GM04503 (cell line): ENCODE data around the gene CERT1.

Experiments
- DNase-seq: peaks from one replicate; pipeline ENCODE4 v3.0.0-alpha.2; 2012; ENCODE audit warnings: low read depth

CERT1 gene

DNA sequence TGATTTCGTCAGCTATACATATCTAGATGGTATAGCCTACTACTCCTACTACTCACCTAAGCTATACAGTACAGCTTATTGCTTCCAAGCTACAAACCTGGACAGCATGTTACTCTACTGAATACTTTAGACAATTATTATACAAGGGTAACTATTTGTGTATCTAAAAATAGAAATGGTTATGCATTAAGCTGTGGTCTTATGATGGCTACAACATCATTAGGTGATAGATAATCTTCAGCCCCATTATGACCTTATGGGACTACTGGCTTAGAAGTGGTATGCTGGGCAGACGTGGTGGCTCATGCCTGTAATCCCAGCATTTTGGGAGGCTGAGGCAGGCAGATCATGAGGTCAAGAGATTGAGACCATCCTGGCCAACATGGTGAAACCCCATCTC lies 40.2 kb downstream of the CERT1 start:
- no peak for DNase-seq

DNA sequence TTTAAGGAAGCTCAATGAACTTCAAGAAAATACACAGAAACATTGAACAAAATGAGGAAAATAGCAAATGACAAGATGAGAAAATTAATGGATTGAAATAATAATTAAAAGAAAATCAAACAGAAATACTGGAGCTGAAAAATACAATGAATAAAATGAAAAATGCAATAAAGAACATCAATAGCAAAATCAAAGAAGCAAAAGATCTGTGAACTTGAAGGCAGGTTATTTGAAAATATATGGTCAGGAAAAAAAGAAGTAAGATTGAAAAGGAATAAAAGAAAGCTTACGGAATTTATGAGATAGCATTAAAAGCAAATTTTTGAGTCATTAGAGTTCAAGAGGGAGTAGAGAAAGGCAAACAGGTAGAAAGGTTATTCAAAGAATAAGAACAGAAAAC lies 42.4 kb downstream of the CERT1 start:
- DNase-seq, result no peak

DNA sequence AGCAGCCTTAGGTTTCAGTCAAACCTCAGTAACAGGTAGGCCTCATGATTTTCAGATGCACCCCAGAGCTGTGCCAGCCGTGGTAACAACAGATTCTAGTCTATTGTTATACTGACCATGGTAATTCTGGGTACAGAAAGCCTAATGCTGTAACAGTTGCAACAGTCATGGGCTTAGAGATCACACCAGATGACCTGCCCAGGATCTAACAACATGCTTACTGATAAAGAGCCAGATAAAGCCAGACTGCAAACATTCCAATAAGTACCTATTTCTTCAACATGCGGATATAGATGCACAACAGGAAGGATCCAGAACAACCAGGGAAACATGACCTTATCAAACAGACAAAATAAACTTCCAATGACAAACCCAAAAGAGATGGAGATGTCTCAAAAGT lies 42.8 kb downstream of the CERT1 start:
- no peak for DNase-seq

DNA sequence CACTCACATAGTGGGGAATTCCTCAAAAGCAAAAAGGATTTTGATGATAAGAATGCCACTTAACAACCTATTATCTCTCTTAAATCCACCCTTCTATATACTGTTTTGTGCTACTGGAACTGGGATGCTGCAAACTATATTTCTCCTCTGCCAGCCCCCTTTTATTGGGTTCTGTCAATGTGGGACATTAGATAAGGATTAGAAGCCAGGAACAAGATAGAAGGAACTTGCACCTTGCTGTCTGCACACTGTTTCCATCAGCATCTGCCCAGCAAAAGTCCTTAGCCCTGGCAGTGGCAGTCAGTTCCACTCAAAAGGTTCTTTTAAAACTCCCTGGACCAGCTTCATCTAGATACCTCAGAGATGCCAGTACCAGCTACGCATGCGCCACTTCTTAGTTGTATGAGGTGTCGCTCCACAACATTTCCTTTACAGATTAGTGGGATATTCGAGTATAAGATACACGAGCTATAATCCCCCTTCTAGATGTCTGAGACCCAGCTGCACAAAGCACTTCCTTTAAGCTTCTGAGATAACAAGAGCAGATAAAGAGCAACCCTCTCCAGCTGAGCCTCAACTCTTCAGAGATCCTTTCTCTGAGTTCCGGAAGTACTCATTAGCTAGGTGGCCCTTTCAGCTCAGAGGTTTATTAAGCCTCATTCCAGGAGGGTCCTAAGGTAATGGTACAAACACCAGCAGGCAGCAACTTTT lies 45.3 kb downstream of the CERT1 start:
- DNase-seq, result no peak

DNA sequence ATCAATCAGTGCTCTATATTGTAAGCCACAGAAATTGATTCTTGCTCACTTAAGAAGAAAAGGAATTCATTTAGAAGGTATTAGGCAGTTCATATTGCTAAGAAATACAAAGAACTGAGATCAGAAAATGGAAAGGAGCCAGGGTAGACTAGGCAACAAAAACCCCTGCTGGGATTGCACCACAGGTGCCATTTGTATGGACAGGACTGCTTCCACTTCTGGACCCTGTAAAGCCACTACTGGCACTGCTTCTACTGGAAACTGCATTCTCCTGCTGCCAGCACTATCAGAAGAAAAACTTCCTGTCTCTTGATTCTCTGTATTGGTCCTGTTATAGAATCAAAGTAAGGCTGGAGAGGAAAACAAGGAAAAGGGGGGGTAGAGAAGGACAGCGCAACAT lies 45.9 kb downstream of the CERT1 start:
- no peak for DNase-seq

DNA sequence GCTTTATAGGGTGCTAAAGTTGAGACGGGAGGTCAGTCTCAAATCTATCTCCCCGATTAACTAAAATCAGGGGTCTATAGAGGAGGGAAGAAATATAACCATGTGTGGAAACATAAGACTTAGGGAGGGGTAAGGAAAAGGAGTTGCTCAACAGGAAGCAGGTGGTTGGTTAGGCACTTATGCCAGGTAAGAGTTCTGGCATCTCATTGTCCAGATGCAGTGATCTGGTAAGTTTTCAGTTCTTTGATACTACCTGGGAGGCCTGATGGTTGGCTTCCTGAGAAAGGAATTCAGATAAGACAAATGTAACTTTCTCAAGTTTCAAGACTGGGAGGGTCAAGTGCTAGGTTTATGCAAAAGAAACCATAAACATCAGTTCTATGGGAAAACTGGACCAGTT lies 47.7 kb downstream of the CERT1 start:
- no peak for DNase-seq

DNA sequence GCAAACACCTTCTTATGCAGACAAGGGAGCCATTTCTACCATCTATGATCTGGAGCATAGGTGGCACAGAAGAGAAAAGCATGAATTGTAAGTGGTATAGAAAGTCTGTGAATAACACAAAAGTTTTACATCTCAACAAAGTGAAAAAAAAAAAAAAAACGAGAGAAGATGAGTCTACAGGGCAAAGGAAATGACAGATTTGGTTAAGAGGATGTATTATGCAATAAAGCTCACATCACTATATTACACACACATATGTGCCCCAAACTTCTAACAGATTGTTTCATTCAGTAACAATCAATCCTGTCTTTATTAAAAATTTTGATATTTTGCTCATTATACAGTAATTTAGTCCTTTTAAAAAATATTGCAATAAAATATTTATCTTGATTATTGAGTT lies 49.8 kb downstream of the CERT1 start:
- peak; percentile 10 for DNase-seq

DNA sequence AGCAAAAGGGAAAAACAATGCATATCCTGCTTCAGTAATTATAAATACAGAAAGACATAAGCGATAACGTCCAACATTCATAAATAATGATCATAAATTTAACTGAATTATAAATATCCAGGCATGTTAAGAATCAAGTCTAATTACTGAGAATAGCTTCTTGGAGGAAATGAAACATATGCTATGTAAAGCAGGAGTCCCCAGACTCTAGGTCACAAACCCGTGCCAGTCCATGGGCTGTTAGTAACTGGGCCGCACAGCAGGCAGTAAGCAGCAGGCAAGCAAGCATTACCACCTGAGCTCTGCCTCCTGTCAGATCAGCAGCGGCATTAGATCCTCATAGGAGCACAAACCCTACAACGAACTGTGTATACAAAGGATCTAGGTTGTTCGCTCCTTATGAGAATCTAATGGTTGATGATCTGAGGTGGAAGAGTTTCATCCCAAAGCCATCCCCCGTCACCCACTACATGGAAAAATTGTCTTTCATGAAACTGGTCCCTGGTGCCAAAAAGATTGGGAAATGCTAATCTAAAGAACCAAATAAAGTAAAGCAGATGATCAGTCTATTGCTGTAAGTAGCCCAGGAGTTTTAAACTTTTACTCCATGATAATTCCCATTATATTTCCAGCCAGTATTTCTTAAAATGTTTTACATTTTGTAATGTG lies 50.4 kb downstream of the CERT1 start:
- DNase-seq, result no peak

DNA sequence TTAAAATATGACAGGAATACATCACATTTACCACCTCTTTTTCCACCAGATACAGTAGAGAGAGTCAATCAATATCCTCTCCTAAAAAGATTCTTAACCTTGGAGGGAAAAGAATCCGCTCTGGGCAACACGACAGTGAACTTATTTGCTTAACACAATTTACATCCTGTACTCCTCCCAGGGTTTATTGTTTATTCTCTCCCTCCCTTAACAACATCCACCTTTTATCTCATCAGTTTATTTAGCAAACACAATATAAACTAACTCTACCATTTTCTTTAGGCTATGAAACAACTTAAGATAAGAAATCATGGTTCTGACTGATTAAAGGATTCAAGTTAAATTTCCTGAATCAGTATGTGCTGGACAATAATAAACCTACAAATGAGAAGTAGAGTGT lies 50.9 kb downstream of the CERT1 start:
- DNase-seq, result no peak

DNA sequence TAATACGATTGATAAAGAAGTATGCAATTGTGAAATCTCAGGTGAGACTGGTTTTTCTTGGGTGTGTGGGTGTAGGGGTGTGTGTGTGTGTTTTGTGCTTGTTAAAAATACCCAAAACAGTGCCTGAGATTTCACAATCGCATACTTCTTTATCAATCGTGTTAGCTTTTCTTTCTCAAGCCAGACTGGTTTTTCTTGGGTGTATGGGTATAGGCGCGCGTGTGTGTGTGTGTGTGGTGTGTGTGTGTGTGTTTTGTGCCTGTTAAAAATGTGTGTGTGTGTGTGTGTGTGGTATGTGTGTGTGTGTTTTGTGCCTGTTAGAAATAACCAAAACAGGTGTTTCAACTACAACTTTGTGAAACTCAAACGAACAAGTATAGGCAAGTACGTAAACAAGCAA lies 53.7 kb downstream of the CERT1 start:
- no peak for DNase-seq

DNA sequence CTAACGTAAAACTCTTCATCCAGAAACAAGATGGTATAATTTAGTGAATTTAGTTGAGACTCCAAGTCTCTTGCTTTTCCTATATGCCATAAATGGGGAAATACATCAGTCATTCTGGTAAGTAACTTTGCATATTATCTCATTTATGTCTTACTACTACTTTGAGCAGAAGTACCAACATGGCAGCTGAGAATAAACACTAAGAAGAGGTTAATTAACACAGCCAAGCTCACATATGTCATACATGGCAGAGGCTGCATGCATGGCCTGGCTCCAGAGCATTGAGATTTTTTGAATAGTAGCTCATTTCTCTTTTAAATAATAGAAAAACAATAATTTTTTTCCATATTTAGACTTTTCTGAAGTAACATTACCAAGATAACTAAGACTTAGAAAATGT lies 54.3 kb downstream of the CERT1 start:
- DNase-seq, result no peak

DNA sequence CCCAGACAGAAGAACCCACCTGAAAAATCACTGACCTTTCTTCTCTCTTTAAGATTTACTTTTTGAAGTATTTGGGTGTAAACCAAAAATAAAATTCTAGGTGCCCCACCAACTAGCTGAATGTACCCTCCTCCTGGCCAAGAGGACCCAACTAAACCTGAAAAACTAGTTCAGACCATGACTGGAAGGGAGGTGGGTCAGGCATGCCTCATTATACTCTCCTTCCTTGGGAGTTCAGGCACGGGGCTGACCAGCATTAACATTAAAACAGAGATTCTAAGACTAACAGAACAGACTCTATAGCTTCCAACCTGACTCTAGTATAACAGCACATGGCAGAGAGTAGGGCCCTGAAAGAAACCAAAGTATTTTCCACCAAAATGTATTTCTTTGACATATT lies 61.4 kb downstream of the CERT1 start:
- DNase-seq, result no peak

DNA sequence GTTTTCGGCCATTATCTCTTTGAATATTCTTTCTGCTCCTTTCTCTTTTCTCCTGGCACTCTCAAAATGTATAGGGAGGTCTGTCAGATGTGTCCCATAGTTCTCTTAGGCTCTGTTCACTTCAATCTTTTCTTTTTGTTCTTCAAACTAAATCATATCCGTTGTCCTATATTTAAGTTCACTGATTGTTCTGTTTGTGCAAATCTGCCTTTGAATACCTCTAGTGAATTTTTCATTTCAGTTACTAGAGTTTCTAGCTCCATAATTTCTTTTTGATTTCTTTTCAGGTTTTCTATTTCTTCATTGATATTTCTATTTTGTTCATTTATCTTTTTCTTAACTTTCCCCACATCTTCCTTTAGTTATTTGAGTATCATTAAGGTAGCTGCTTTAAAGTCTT lies 65.4 kb downstream of the CERT1 start:
- DNase-seq, result no peak

DNA sequence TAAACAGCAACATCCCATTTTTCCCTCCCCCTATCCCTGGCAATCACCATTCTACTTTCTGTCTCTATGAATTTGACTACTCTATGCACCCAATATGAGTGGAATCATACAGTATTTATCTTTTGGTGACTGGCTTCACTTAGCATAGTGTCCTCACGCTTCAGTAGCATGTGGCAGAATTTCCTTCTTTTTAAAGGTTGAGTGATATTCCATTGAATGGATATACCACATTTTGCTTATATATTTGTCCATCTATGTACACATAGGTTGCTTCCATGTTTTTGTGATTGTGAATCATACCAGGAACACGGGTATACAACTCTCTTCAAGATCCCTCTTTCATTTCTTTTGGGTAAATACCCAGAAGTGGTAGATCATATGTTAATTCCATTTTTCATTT lies 69.9 kb downstream of the CERT1 start:
- DNase-seq, result no peak

DNA sequence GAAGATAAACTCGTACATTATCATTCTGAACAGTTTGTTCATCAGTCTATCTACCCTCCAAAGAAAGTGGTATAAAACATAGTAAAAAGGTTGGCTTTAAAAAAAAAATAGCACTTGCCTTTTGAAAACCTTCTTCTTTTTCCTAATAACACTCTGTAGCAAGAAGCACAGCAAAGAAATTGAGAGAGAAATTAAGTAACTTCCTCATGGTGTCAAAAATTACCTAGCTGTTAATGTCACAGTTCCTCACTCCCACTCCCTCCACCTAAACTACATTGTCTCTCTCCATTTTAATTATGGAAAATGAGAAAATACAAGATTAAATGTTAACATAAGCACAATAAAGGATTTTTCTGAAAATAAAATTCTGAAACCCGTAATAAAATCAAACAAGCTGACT lies 72.2 kb downstream of the CERT1 start:
- no peak for DNase-seq

DNA sequence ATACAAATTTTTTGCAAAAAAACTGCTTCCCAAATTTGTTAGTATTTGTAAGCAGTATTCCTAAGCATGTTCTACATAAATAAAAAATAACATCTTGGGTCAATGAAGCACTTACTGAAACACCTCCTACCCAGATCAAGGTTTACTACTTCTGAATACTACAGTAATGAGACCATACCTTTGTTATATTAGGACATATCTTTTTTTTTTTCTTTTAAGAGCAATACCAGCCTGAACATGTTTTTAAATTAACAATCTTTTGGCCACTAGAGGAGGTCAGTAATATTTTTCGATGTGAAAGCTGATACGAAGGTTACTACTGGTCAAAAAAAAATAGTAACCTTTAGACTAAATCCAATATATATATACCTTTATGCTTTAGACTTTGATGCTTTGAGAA lies 72.7 kb downstream of the CERT1 start:
- no peak for DNase-seq

DNA sequence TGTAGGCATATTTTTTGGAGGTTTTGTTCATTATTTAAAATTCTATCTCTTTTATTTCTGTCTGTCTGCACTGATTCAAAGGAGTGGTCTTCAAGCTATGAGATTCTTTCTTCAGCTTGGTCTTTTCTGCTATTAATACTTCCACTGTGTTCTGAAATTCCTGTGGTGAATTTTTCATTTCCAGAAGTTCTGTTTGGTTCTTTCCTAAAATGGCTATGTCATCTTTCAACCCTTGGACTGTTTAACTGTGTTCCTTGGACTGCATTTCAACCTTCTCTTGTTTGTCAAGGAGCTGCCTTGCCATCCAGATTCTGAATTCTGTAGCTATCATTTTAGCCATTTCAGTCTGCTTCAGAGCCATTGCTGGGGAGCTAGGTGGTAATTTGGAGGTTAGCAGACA lies 76.3 kb downstream of the CERT1 start:
- peak; percentile 16 for DNase-seq

DNA sequence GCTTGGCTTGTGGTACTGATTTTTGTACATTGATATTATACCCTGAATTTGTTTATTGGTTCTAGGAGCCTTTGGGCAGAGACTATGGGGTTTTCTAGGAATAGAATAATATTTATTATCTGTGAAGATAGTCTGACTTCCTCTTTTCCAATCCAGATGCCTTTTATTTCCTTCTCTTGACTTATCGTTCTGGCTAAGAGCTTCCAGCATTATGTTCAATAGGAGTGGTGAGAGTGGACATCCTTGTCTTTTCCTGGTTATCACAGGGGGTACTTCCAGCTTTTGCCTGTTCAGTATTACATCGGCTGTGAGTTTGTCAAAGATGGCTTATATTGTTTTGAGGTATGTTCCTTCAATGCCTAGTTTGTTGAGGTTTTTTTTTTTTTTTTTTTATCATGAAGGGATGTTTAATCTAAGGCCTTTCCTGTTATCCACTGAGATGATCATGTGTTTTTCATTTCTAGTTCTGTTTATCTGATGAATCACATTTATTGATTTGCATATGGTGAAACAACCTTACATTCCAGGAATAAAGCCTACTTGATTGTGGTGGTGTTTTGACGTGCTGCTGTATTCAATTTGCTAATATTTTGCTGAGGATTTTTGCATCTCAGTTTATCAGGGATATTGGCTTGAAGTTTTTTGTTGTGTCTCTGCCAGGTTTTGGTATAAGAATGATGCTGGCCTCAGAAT lies 77.5 kb downstream of the CERT1 start:
- no peak for DNase-seq

DNA sequence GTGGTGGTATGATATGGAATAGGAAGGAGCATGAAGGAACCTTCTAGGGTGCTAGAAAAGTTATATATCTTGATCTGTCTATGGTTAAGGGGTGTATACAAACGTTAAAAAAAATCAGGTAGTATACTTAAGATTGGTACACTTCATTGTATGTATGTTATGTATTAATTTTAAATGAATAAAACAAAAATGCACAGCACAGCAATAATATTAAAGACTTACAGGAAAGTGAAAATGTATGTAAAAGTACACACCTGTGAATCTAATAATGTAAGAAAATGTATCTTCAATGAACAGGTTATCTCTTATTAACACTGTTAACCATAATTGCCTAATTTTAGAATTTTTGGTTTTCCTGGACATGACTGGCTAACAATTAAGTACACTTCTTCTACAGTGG lies 97.2 kb downstream of the CERT1 start:
- no peak for DNase-seq

DNA sequence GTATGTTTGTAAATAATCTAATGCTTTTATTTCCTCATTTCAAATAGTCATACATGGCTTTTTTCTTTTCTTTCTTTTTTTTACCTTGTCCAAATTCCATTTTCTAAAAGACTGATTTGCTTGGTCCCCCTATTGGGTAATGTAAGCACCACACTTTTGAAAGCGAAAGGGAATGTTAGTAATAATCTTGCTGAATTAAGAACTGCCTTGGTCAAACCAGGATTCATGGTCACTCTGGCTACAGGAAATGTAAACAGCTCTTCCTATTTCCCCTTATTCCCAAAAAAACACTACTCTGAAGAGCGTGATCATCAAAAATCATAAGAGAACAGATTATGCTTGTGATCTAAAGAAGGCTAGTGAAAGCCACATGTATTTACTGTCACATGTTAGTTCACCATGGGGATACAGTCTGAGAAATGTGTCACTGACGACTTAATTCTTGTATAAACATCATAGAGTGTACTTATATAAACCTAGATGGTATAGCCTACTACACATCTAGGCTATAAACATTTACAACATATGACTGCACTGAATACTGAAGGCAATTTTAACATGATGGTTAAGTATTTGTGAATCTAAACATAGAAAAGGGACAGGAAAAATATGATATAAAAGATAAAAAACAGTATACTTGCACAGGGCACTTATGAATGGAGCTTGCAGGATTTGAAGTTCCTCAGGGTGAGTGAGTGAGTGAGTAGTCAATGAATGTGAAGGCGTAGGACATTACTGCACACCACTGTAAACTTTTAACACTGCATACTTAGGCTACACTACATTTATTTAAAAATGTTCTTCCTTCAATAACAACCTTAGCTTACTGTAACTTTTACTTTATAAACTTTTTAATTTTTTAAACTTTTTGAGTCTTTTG lies 99.1 kb downstream of the CERT1 start:
- no peak for DNase-seq

DNA sequence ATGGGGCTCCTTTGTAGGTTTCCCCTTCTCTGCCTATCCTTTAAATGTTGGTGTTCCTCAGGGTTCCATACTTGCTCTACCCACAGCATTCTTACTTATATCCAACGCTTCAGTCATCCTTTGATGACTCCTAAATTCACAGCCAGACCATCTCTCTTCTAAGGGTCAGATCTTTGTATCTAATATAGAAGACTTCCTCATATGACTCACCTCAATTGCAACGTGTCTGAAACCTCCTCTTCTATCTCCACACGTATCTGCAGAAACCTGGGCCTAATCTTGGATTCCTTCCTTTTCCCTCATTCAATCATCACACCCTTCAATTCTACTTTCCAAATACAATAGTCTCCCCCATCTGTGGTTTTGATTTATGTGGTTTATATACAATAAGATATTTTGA lies 106.1 kb downstream of the CERT1 start:
- DNase-seq, result no peak

DNA sequence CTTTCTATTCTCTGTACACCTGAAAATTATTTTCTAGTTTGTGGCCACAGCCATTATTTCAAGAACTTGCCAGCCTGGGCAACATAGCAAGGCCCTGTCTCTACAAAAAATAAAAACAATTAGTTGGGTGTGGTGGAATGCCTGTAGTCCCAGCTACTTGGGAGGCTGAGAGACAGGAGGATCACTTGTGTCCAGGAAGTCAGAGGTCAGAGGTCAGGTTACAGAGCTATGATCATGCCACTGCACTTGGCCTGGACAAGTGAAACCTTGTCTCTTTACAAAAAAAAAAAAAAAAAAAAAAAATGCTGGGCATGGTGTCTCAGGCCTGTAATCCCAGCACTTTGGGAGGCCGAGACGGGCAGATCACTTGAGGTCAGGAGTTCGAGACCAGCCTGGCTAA lies 116.2 kb downstream of the CERT1 start:
- no peak for DNase-seq

DNA sequence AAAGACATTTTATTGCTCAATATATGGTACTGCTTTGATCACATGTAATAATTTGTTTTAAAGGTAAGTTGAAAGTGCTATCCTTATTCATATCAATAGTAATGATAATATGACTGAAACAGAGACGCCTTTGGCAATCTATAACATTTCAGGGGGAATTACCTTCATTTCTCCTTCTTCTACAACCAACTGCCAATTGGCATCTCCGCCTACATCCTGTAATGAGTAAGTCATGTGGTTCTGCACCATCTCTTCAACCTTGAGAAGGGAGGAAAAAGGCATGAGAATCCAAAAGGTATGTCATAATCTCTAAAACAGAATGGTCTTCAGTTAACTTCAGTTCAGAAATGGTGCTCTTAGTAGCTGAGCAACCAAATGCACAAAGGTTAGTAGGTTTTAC lies 122.0 kb downstream of the CERT1 start:
- no peak for DNase-seq
